Calu3 (cell line): Measurements from ENCODE around the gene STMN3. TPM values are rescaled to one million over a fixed set of nuclear protein-coding genes. Genes with fewer than 3 reads are reported as not detected.
"Not testable (repeated sequence)": the region's sequence is repeated elsewhere in the genome, so short reads cannot be mapped to it uniquely, and the experiment has no call there.

Experiments
- BruUV-seq: library from RNA; stranded (reverse); fragments of 400-500 nt; replicated peaks from 2 replicates; lab custom pipeline; 2021; lab: Mats Ljungman, UMichigan
- CTCF ChIA-PET: fragments of 300-600 bp; sonication (Branson Sonifier 250); formaldehyde crosslinking; loops from one replicate; lab custom pipeline; 2022; ENCODE audit warnings: antibody characterized with exemption; lab: Charles Lee
- DNase-seq: peaks from one replicate; pipeline ENCODE4 v3.0.0; 2022
- H3K27ac Mint-ChIP-seq: one replicate; pipeline ENCODE4 v1.8.0; 2022; ENCODE audit warnings: mixed read lengths; ENCODE audit not compliant: unreplicated experiment
- H3K27me3 Mint-ChIP-seq: one replicate; pipeline ENCODE4 v1.8.0; 2022; ENCODE audit warnings: mixed read lengths; ENCODE audit not compliant: unreplicated experiment
- H3K36me3 Mint-ChIP-seq: one replicate; pipeline ENCODE4 v1.8.0; 2022; ENCODE audit warnings: mild to moderate bottlenecking, moderate library complexity, mixed read lengths; ENCODE audit not compliant: insufficient read depth, unreplicated experiment
- H3K4me1 Mint-ChIP-seq: one replicate; pipeline ENCODE4 v1.8.0; 2022; ENCODE audit warnings: mild to moderate bottlenecking, low read depth, mixed read lengths; ENCODE audit not compliant: unreplicated experiment
- H3K4me3 Mint-ChIP-seq: one replicate; pipeline ENCODE4 v1.8.0; 2022; ENCODE audit warnings: mild to moderate bottlenecking, low read depth, moderate library complexity, mixed read lengths; ENCODE audit not compliant: unreplicated experiment
- H3K9me3 Mint-ChIP-seq: one replicate; pipeline ENCODE4 v1.8.0; 2022; ENCODE audit warnings: low read depth, mixed read lengths; ENCODE audit not compliant: unreplicated experiment
- CTCF ChIP-seq: fragments of 200-600 bp; IDR thresholded peaks from one replicate; pipeline ENCODE4 v1.8.0; 2022; ENCODE audit warnings: antibody characterized with exemption; ENCODE audit not compliant: unreplicated experiment
- intact Hi-C: fragments of 100-400 bp; cut with micrococcal nuclease; formaldehyde crosslinking; loops from one replicate; pipeline ENCODE4 v1.10.0; 2022; ENCODE audit not compliant: unreplicated experiment
- total RNA-seq: library from RNA; stranded (reverse); gene quantifications from 2 replicates; pipeline ENCODE4 v1.2.3, GENCODE V29; 2022

The STMN3 gene
- total RNA-seq, 1 experiment from 2014 or later: 2.3 TPM

GRCh38 chr20:63641146-63641791 lies 12.0 kb downstream of the STMN3 start:
- DNase-seq: no peak
- CTCF ChIA-PET: interaction anchor here (0.6 to 1.8 kb wide), 16 partner anchors 11 to 328 kb away, joined by 3 to 37 read pairs (median 4); partner anchors contain the start of genes GMEB2, HELZ2, PTK6 and RTEL1

DNA sequence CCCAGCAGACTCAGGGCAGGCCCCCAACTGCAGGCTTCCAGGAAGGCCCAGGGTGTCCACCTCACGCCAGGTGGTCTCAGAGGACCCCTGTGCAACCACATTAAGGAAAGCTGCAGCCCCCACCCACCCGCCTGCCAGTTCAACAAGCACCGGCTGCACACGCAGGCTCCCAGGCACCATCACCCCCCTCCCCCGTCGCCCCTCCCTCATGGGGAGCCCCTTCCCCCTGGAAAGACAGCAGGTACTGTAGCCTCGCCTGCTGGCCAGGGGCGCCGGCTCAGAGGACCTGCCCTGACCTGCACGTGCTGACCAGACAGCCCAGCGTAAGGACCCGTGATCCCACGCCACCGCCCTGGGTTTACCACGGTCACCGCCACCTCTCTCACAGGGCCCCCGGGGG lies 12.5 kb downstream of the STMN3 start:
- H3K4me3 Mint-ChIP-seq, H3K9me3 Mint-ChIP-seq, DNase-seq, H3K4me1 Mint-ChIP-seq, H3K27ac Mint-ChIP-seq, BruUV-seq, H3K27me3 Mint-ChIP-seq, intact Hi-C loops: not testable (repeated sequence)
- H3K36me3 Mint-ChIP-seq: peaks cover 24% of the 10 kb centered on the region
- CTCF ChIA-PET: interaction anchor here (1.4 kb wide), 1 partner anchor 24 kb away, joined by 3 read pairs; no protein-coding TSS in a partner anchor

More at GRCh38 chr20:63641146-63641791, 12.0 kb downstream of the STMN3 start:
- Mint-ChIP-seq H3K27ac (no peak overlapping the region), H3K9me3 (no peaks in the 10 kb centered on the region), H3K36me3 (peaks cover 24% of the 10 kb centered on the region), H3K27me3 (no peaks in the 10 kb centered on the region), H3K4me3 (no peak overlapping the region), H3K4me1 (peaks cover 8% of the 10 kb centered on the region)
- intact Hi-C loops: no loop called here
- no TSS peak for BruUV-seq
- TF ChIP-seq CTCF: no peak

- no peak for TF ChIP-seq CTCF
- Mint-ChIP-seq H3K27ac (no peak overlapping the region), H3K36me3 (peaks cover 24% of the 10 kb centered on the region), H3K4me1 (peaks cover 8% of the 10 kb centered on the region), H3K4me3 (no peak overlapping the region), H3K27me3 (no peaks in the 10 kb centered on the region), H3K9me3 (no peaks in the 10 kb centered on the region)
- BruUV-seq: no TSS peak
- CTCF ChIA-PET: no interaction called here
- DNase-seq: no peak
- intact Hi-C loops: no loop called here
Observed at GRCh38 chr20:63640086-63640485, 13.1 kb downstream of the STMN3 start.

DNA sequence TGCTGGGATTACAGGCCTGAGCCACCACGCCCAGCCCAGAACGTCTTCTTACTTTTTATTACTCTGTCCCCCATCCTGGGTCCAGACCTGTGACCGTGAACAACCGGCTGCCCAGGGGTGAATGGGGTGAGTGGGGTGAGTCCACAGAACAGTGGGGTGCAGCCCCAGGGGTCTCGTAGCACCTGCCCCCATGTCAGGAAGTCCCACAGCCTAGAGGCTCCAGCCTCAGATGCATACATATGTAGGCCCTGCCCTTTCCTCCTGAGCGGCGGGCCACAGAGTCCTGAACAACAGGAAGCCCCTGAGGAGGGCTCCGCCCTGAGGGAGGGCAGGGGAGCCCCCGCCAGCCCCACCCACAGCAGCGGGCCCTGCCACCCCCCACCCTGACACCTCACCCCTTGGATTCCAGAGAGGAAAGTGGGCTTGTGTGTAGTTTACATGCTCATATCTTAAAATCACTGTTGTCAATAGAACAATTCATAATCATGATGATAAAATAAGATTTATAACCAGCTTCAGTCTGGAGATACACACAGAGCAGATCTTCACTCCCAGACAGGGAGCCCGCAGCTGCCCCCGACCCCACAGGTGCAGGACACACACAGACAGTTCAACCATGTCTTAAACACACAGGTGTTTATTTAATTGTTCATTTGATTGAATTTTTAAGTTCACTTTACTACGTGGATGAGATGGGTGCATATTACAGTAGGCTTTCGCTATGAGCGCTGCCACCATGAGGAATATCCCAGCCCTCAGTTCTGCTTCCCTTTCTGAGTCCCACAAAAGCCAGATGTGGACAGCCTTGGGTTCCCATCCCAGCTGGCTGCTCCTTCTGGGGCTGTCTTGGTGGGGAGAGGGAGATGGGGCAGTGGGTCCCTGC lies 13.9 kb downstream of the STMN3 start:
- peaks cover 8% of the 10 kb centered on the region for H3K4me1 Mint-ChIP-seq
- TF ChIP-seq CTCF: no peak
- DNase-seq: no peak
- CTCF ChIA-PET: no interaction called here
- no TSS peak for BruUV-seq
- no peak overlapping the region for H3K4me3 Mint-ChIP-seq
- no peaks in the 10 kb centered on the region for H3K9me3 Mint-ChIP-seq
- H3K27ac Mint-ChIP-seq: no peak overlapping the region
- H3K27me3 Mint-ChIP-seq: no peaks in the 10 kb centered on the region
- H3K36me3 Mint-ChIP-seq: peaks cover 24% of the 10 kb centered on the region
- intact Hi-C loops: no loop called here
